Suprapubic skin (tissue), 3 donors: Measurements from ENCODE around the gene PLXNC1.

Experiments
- POLR2A ChIP-seq, 2 donors: fragments of 450-650 bp; IDR thresholded peaks; one replicate each; pipeline ENCODE4 v1.6.1; 2017; ENCODE audit warnings: antibody characterized with exemption in 2 of 2, mild to moderate bottlenecking in 2 of 2, moderate library complexity in 2 of 2
- TF ChIP-seq, protein P1 (sequence below), 2 donors: fragments of 200-600 bp in 1 of 2; fragments of 450-650 bp in 1 of 2; sonication (generic) in 1 of 2; IDR thresholded peaks; one replicate each; pipeline ENCODE4 v1.5.1; 2016 to 2019; ENCODE audit warnings: antibody characterized with exemption in 2 of 2, mild to moderate bottlenecking in 1 of 2, moderate library complexity in 1 of 2

DNA sequence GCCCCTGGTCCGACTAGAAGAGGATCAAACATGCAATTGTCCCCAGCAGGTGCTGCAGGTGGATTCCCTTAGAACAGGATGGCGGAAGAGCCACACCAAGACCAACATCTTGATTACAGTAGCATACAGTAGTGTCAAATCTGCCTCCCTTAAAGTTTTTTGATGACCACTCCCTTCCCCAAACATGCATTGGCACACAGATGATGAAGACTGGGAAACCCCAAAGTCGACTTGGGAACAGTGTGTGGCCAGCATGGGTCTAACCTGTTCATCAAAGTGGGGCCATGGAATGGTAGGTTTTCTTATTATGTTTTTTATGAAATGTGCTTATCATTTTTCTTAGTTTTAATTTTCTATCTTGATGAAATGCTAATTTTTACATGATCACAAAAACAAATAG lies 8.8 kb downstream of the PLXNC1 start:
- TF ChIP-seq POLR2A (IDR thresholded peaks at IDR 0.05): no peak
- TF ChIP-seq, protein P1, sequence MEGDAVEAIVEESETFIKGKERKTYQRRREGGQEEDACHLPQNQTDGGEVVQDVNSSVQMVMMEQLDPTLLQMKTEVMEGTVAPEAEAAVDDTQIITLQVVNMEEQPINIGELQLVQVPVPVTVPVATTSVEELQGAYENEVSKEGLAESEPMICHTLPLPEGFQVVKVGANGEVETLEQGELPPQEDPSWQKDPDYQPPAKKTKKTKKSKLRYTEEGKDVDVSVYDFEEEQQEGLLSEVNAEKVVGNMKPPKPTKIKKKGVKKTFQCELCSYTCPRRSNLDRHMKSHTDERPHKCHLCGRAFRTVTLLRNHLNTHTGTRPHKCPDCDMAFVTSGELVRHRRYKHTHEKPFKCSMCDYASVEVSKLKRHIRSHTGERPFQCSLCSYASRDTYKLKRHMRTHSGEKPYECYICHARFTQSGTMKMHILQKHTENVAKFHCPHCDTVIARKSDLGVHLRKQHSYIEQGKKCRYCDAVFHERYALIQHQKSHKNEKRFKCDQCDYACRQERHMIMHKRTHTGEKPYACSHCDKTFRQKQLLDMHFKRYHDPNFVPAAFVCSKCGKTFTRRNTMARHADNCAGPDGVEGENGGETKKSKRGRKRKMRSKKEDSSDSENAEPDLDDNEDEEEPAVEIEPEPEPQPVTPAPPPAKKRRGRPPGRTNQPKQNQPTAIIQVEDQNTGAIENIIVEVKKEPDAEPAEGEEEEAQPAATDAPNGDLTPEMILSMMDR (IDR thresholded peaks at IDR 0.05): no peak
